ENCODE results near the gene ITSN1. TPM values are rescaled to one million over a fixed set of nuclear protein-coding genes. Genes with fewer than 3 reads are reported as not detected.

ITSN1 gene
- total and polyA plus RNA-seq, 2 of the 13 experiments (the other 11 are each of a cell fraction or from before 2014, with no cell fraction given): 26.1 to 33.8 TPM

GRCh38 chr21:33893917-33894316 is 251.6 kb downstream of the ITSN1 start:
- Histone ChIP-seq H3K4me2 (ENCODE audit: low read depth, low read length) (no peak overlapping the region), H3K9me3 (ENCODE audit: low read length) (no peaks in the 10 kb centered on the region), H3K4me3 (replicated peaks in 1 of 3; ENCODE audit: insufficient read depth in 1 of 3, low read depth in 2 of 3, low read length in 3 of 3) (no peak overlapping the region), H3K27ac (ENCODE audit: extremely low read length, insufficient read depth, low read length) (no peak overlapping the region), H3K36me3 (replicated peaks in 1 of 2; ENCODE audit: control insufficient read depth in 1 of 2, insufficient read depth in 2 of 2, low read length in 2 of 2) (no peaks in the 10 kb centered on the region), H3K4me1 (ENCODE audit: insufficient read depth, low read length) (peaks cover 30% of the 10 kb centered on the region), H3K27me3 (ENCODE audit: control insufficient read depth in 1 of 2, insufficient read depth in 2 of 2, low read length in 2 of 2) (peaks cover 0 to 31% of the 10 kb centered on the region in 2 experiments; a peak in 2 of 5 replicates), H3K9ac (ENCODE audit: insufficient read depth, low read depth, low read length) (no peak overlapping the region), H3K79me2 (ENCODE audit: insufficient read depth, low read length) (no peaks in the 10 kb centered on the region), H4K20me1 (ENCODE audit: insufficient read depth, low read length) (no peaks in the 10 kb centered on the region), H2AFZ (ENCODE audit: low read length) (no peak overlapping the region)
- in situ Hi-C loops (cut with HindIII; ENCODE audit: extremely low pct_ligation_motif_present, low pct_unique_long_range_greater_than_20kb) (no loop called here), intact Hi-C loops (cut with micrococcal nuclease; ENCODE audit: unreplicated experiment) (loop anchor here (2.0 to 5.0 kb wide), 2 partner anchors 42 to 251 kb away; partner anchors contain the start of gene ITSN1)
- CTCF ChIA-PET (ENCODE audit: low intra/inter-chr PET ratio, low total read pairs): no interaction called here
- POLR2A ChIA-PET: interaction anchor here (1.0 kb wide), 1 partner anchor 249 kb away, joined by 3 read pairs; no protein-coding TSS in a partner anchor
- DNase-seq (ENCODE audit: low spot score) (no peak), FAIRE-seq (no peak), ATAC-seq (no peak)
- WGBS (ENCODE audit: low lambda C conversion rate): 72% methylated on average over 2 of the region's 4 CpGs
- no TSS peak for BruUV-seq (replicated peaks)
- TF ChIP-seq CHCHD3 (CRISPR knock-in tag; IDR thresholded peaks at IDR 0.05): no peak
- TF ChIP-seq ZNF329 (CRISPR knock-in tag; IDR thresholded peaks at IDR 0.05; ENCODE audit: low read depth): no peak
- no peak for TF ChIP-seq MTA1 (CRISPR knock-in tag; IDR thresholded peaks at IDR 0.05; ENCODE audit: borderline replicate concordance)
- TF ChIP-seq ZBTB3 (CRISPR knock-in tag; IDR thresholded peaks at IDR 0.05; ENCODE audit: borderline replicate concordance, low read depth): no peak
- TF ChIP-seq GATAD2A (CRISPR knock-in tag; IDR thresholded peaks at IDR 0.05): no peak
- no peak for TF ChIP-seq ZBTB7B (CRISPR knock-in tag; IDR thresholded peaks at IDR 0.05)
- TF ChIP-seq LRRFIP1 (CRISPR knock-in tag; conservative IDR thresholded peaks at IDR 0.05): no peak
- TF ChIP-seq ZNF878 (CRISPR knock-in tag; IDR thresholded peaks at IDR 0.05): no peak
- TF ChIP-seq CHD4 (IDR thresholded peaks at IDR 0.05; ENCODE audit: borderline replicate concordance, low read length): no peak
- TF ChIP-seq SETDB1 (CRISPR knock-in tag; IDR thresholded peaks at IDR 0.05; ENCODE audit: borderline replicate concordance): no peak
- no peak for TF ChIP-seq ZNF451 (CRISPR knock-in tag; IDR thresholded peaks at IDR 0.05)
- no peak for TF ChIP-seq ZNF468 (CRISPR knock-in tag; IDR thresholded peaks at IDR 0.05)
- TF ChIP-seq TEF (CRISPR knock-in tag; IDR thresholded peaks at IDR 0.05): no peak
- TF ChIP-seq USF2 (IDR thresholded peaks at IDR 0.05; ENCODE audit: low read depth, low read length): no peak
- no peak for TF ChIP-seq USF2 (CRISPR knock-in tag; IDR thresholded peaks at IDR 0.05; ENCODE audit: borderline replicate concordance)
